ENCODE measurements around the gene WDR36. TPM values are rescaled to one million over a fixed set of nuclear protein-coding genes. Genes with fewer than 3 reads are reported as not detected.
A peak's percentile ranks its signal among the peaks of the same experiment; 100 is the strongest.
"Not testable (repeated sequence)": the region's sequence is repeated elsewhere in the genome, so short reads cannot be mapped to it uniquely, and the experiment has no call there.

Gene WDR36
- polyA plus RNA-seq, 1 experiment, result 56.1 TPM

DNA sequence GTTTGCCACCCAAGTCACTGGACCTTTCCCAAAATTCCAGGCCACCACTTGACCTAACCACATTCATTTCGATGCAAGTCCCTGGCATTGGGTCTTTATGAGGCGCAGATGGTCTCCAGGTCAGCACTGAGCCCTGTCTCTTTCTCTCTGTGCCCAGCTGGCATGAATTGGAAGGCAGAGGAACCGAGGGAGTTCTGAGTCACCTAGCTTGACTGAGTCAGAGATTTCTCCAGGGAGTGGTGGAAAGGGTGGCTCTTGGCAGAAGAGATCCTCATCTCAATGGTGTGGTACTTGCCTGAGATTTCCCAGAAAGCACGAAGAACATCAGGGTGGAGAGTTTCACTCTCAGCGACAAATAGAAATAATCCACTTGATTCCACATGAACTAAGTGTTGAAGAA is 43.8 kb downstream of the WDR36 start:
- TF ChIP-seq CTCF (IDR thresholded peaks at IDR 0.05; ENCODE audit: low read depth, low read length), result no peak
- no peaks in the 10 kb centered on the region for H3K27me3 ChIP-seq (ENCODE audit: control insufficient read depth, insufficient read depth, low read length)
- H3K27ac ChIP-seq (ENCODE audit: low read depth, low read length), result no peak overlapping the region
- no peak overlapping the region for H3K4me3 ChIP-seq (ENCODE audit: low read depth, low read length)
- no peak for DNase-seq (ENCODE audit: low read depth, low spot score)
- CTCF ChIA-PET, result no interaction called here
- POLR2A ChIA-PET, result no interaction called here
- H3K9me3 ChIP-seq (ENCODE audit: control insufficient read depth, insufficient read depth, low read length), result no peaks in the 10 kb centered on the region

- CTCF ChIA-PET, result no interaction called here
Measured at GRCh38 chr5:111138096-111138495, 45.9 kb downstream of the WDR36 start.

DNA sequence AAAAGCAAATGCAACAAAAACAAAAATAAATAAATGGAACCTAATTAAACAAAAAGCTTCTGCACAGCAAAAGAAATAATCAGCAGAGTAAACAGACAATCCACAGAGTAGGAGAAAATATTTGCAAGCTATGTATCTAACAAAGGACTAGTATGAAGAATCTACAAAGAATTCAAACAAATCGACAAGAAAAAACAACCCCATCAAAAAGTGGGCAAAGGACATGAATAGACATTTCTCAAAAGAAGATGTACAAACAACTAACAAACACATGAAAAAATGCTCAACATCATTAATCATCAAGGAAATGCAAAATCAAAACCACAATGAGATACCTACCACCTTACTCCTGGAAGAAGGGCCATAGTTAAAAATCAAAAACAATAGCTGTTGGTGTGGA is 49.3 kb downstream of the WDR36 start:
- H3K27me3 ChIP-seq (ENCODE audit: control insufficient read depth, insufficient read depth, low read length); POLR2A ChIA-PET; H3K4me3 ChIP-seq (ENCODE audit: low read depth, low read length); H3K27ac ChIP-seq (ENCODE audit: low read depth, low read length); DNase-seq (ENCODE audit: low read depth, low spot score); H3K9me3 ChIP-seq (ENCODE audit: control insufficient read depth, insufficient read depth, low read length); CTCF ChIA-PET: not testable (repeated sequence)

More at GRCh38 chr5:111138096-111138495, 45.9 kb downstream of the WDR36 start:
- no peaks in the 10 kb centered on the region for H3K9me3 ChIP-seq (ENCODE audit: control insufficient read depth, insufficient read depth, low read length)
- POLR2A ChIA-PET, result no interaction called here
- no peak overlapping the region for H3K27ac ChIP-seq (ENCODE audit: low read depth, low read length)
- no peak overlapping the region for H3K4me3 ChIP-seq (ENCODE audit: low read depth, low read length)
- no peaks in the 10 kb centered on the region for H3K27me3 ChIP-seq (ENCODE audit: control insufficient read depth, insufficient read depth, low read length)
- TF ChIP-seq CTCF (IDR thresholded peaks at IDR 0.05; ENCODE audit: low read depth, low read length), result no peak
- no peak for DNase-seq (ENCODE audit: low read depth, low spot score)

DNA sequence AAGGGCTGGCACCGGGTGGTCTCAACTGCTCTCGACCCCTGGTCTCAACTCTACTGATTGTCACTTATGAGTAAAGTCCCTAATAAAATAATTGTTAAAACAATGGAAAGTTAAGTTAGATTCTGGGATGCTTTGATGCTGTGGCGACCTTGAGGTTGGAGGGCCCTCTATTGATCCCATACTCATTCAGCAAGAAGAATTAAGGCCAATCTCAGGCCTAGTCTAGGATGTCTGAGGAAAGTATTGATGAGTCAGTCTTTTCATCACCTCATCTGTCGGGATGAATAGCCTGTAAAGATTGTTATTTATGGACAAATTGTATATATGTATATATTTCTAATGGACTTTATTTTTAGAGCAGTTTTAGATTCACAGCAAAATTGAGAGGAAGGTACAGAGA is 50.8 kb downstream of the WDR36 start:
- ChIA-PET CTCF (interaction anchor here (0.6 kb wide), 1 partner anchor 329 kb away, joined by 3 read pairs; no protein-coding TSS in a partner anchor), POLR2A (no interaction called here)
- Histone ChIP-seq H3K27me3 (ENCODE audit: control insufficient read depth, insufficient read depth, low read length) (peaks cover 4% of the 10 kb centered on the region), H3K4me3 (ENCODE audit: low read depth, low read length) (no peak overlapping the region), H3K9me3 (ENCODE audit: control insufficient read depth, insufficient read depth, low read length) (no peaks in the 10 kb centered on the region), H3K27ac (ENCODE audit: low read depth, low read length) (no peak overlapping the region)
- DNase-seq (ENCODE audit: low read depth, low spot score), result no peak
- TF ChIP-seq CTCF (IDR thresholded peaks at IDR 0.05; ENCODE audit: low read depth, low read length), result no peak

GRCh38 chr5:111143910-111144309 is 51.8 kb downstream of the WDR36 start:
- CTCF ChIA-PET, result no interaction called here
- TF ChIP-seq CTCF (IDR thresholded peaks at IDR 0.05; ENCODE audit: low read depth, low read length), result no peak
- peaks cover 4% of the 10 kb centered on the region for H3K27me3 ChIP-seq (ENCODE audit: control insufficient read depth, insufficient read depth, low read length)
- no peak overlapping the region for H3K27ac ChIP-seq (ENCODE audit: low read depth, low read length)
- POLR2A ChIA-PET, result interaction anchor here (0.6 kb wide), 1 partner anchor 395 kb away, joined by 7 read pairs; no protein-coding TSS in a partner anchor
- peak; percentile 8 for DNase-seq (ENCODE audit: low read depth, low spot score)
- no peak overlapping the region for H3K4me3 ChIP-seq (ENCODE audit: low read depth, low read length)
- H3K9me3 ChIP-seq (ENCODE audit: control insufficient read depth, insufficient read depth, low read length), result no peaks in the 10 kb centered on the region

All from AG04450 (cell line).